WTC11 (cell line): ENCODE results near the gene CA11. TPM values are rescaled to one million over a fixed set of nuclear protein-coding genes. Genes with fewer than 3 reads are reported as not detected.
A peak's percentile ranks its signal among the peaks of the same experiment; 100 is the strongest.

ENCODE experiments used
- ATAC-seq: fragments of 200-7000 bp; cut with Tn5 transposase; 2 replicates; pipeline ENCODE4 v1.10.0; 2021; ENCODE audit warnings: mild to moderate bottlenecking, moderate library complexity
- CTCF ChIA-PET: fragments of 300-600 bp; sonication (Branson Sonifier 250); formaldehyde crosslinking; loops from one replicate; lab custom pipeline; 2021; ENCODE audit warnings: antibody characterized with exemption; lab: Charles Lee
- POLR2A ChIA-PET: fragments of 350-600 bp; sonication (Branson Sonifier 250); formaldehyde crosslinking; loops from one replicate; lab custom pipeline; 2021; ENCODE audit warnings: antibody characterized with exemption; lab: Charles Lee
- DNase-seq: peaks from one replicate; pipeline ENCODE4 v3.0.0; 2021; ENCODE audit warnings: low spot score
- H3K27ac Mint-ChIP-seq: 2 replicates; pipeline ENCODE4 v1.8.0; 2021; ENCODE audit warnings: mixed read lengths
- H3K27me3 Mint-ChIP-seq: 2 replicates; pipeline ENCODE4 v1.8.0; 2021; ENCODE audit warnings: low read depth, mild to moderate bottlenecking, moderate library complexity, mixed read lengths
- H3K36me3 Mint-ChIP-seq: 2 replicates; pipeline ENCODE4 v1.8.0; 2021; ENCODE audit warnings: mixed read lengths
- H3K4me1 Mint-ChIP-seq: 2 replicates; pipeline ENCODE4 v1.8.0; 2022; ENCODE audit warnings: mixed read lengths
- H3K4me3 Mint-ChIP-seq: 2 replicates; pipeline ENCODE4 v1.8.0; 2021; ENCODE audit warnings: mild to moderate bottlenecking, moderate library complexity, mixed read lengths
- H3K9me3 Mint-ChIP-seq: 2 replicates; pipeline ENCODE4 v1.8.0; 2021; ENCODE audit warnings: mixed read lengths
- ETV6 ChIP-seq: sonication (generic); formaldehyde crosslinking; IDR thresholded peaks from 2 replicates; pipeline ENCODE4 v1.8.1; 2022; ENCODE audit warnings: mild to moderate bottlenecking, missing genetic modification reagents
- FOXP1 ChIP-seq: sonication (generic); formaldehyde crosslinking; IDR thresholded peaks from 2 replicates; pipeline ENCODE4 v1.8.0; 2022; ENCODE audit warnings: missing genetic modification reagents, mild to moderate bottlenecking, moderate library complexity, borderline replicate concordance
- FOXP4 ChIP-seq: sonication (generic); formaldehyde crosslinking; IDR thresholded peaks from 2 replicates; pipeline ENCODE4 v1.8.0; 2022; ENCODE audit warnings: mild to moderate bottlenecking, missing genetic modification reagents
- GRHL2 ChIP-seq: fragments of 250-450 bp; sonication (Bioruptor Pico); IDR thresholded peaks from 2 replicates; pipeline ENCODE4 v1.8.0; 2022; ENCODE audit warnings: mild to moderate bottlenecking, moderate library complexity; ENCODE audit not compliant: insufficient replicate concordance, severe bottlenecking
- GTF2I ChIP-seq: fragments of 250-450 bp; sonication (Bioruptor Pico); conservative IDR thresholded peaks from 2 replicates; pipeline ENCODE4 v1.4.0; 2021; ENCODE audit warnings: mild to moderate bottlenecking
- IRF1 ChIP-seq: sonication (generic); formaldehyde crosslinking; IDR thresholded peaks from 2 replicates; pipeline ENCODE4 v1.8.0; 2023; ENCODE audit warnings: missing genetic modification reagents
- JAZF1 ChIP-seq: fragments of 250-450 bp; sonication (Bioruptor Pico); IDR thresholded peaks from 2 replicates; pipeline ENCODE4 v1.9.0; 2021; ENCODE audit warnings: moderate library complexity, mild to moderate bottlenecking, inconsistent platforms
- MLX ChIP-seq: sonication (generic); formaldehyde crosslinking; IDR thresholded peaks from 2 replicates; pipeline ENCODE4 v1.8.1; 2023; ENCODE audit warnings: mild to moderate bottlenecking, missing genetic modification reagents, moderate library complexity
- MXD4 ChIP-seq: fragments of 250-450 bp; sonication (Bioruptor Pico); IDR thresholded peaks from 2 replicates; pipeline ENCODE4 v1.8.0; 2021; ENCODE audit warnings: mild to moderate bottlenecking, moderate library complexity, borderline replicate concordance
- MYBL2 ChIP-seq: sonication (generic); formaldehyde crosslinking; IDR thresholded peaks from 2 replicates; pipeline ENCODE4 v1.8.1; 2023; ENCODE audit warnings: mild to moderate bottlenecking, moderate library complexity, missing genetic modification reagents
- NR1H2 ChIP-seq: sonication (generic); formaldehyde crosslinking; IDR thresholded peaks from 2 replicates; pipeline ENCODE4 v1.9.0; 2021; ENCODE audit warnings: mild to moderate bottlenecking, moderate library complexity, missing genetic modification reagents
- SOX15 ChIP-seq: fragments of 250-450 bp; sonication (Bioruptor Pico); IDR thresholded peaks from 2 replicates; pipeline ENCODE4 v1.9.0; 2021; ENCODE audit warnings: mild to moderate bottlenecking
- TP53 ChIP-seq: sonication (generic); formaldehyde crosslinking; IDR thresholded peaks from 2 replicates; pipeline ENCODE4 v1.8.1; 2023; ENCODE audit warnings: mild to moderate bottlenecking, missing genetic modification reagents
- ZMAT4 ChIP-seq: fragments of 250-450 bp; sonication (Bioruptor Pico); IDR thresholded peaks from 2 replicates; pipeline ENCODE4 v1.9.0; 2021; ENCODE audit warnings: mild to moderate bottlenecking
- ZNF317 ChIP-seq: sonication (generic); formaldehyde crosslinking; IDR thresholded peaks from 2 replicates; pipeline ENCODE4 v1.8.1; 2023; ENCODE audit warnings: low read depth, mild to moderate bottlenecking, moderate library complexity, missing genetic modification reagents, borderline replicate concordance
- ZNF416 ChIP-seq: fragments of 250-450 bp; sonication (Bioruptor Pico); IDR thresholded peaks from 2 replicates; pipeline ENCODE4 v1.9.0; 2021; ENCODE audit warnings: mild to moderate bottlenecking, inconsistent platforms
- total RNA-seq: library from RNA; stranded (reverse); gene quantifications from 3 replicates; pipeline ENCODE4 v1.2.3, GENCODE V29; 2021
- TF ChIP-seq, protein P1 (sequence below): sonication (generic); formaldehyde crosslinking; IDR thresholded peaks from 2 replicates; pipeline ENCODE4 v1.8.1; 2023; ENCODE audit warnings: mild to moderate bottlenecking, missing genetic modification reagents
- TF ChIP-seq, protein P2 (sequence below): fragments of 250-450 bp; sonication (Bioruptor Pico); IDR thresholded peaks from 2 replicates; pipeline ENCODE4 v2.1.2; 2022; ENCODE audit warnings: mild to moderate bottlenecking, moderate library complexity
- TF ChIP-seq, protein P3 (sequence below): fragments of 250-450 bp; sonication (Bioruptor Pico); IDR thresholded peaks from 2 replicates; pipeline ENCODE4 v1.8.0; 2021; ENCODE audit warnings: mild to moderate bottlenecking
- TF ChIP-seq, protein P4 (sequence below): sonication (generic); formaldehyde crosslinking; conservative IDR thresholded peaks from 2 replicates; pipeline ENCODE4 v1.8.1; 2022; ENCODE audit warnings: mild to moderate bottlenecking, missing genetic modification reagents

Gene CA11
- total RNA-seq, 1 experiment from 2014 or later, result 41.4 TPM

- Mint-ChIP-seq H3K9me3 (no peaks in the 10 kb centered on the region), H3K4me3 (no peak overlapping the region), H3K4me1 (no peaks in the 10 kb centered on the region), H3K36me3 (no peaks in the 10 kb centered on the region), H3K27me3 (no peaks in the 10 kb centered on the region), H3K27ac (no peak overlapping the region)
- ChIA-PET POLR2A (no interaction called here), CTCF (no interaction called here)
- TF ChIP-seq, protein P1, sequence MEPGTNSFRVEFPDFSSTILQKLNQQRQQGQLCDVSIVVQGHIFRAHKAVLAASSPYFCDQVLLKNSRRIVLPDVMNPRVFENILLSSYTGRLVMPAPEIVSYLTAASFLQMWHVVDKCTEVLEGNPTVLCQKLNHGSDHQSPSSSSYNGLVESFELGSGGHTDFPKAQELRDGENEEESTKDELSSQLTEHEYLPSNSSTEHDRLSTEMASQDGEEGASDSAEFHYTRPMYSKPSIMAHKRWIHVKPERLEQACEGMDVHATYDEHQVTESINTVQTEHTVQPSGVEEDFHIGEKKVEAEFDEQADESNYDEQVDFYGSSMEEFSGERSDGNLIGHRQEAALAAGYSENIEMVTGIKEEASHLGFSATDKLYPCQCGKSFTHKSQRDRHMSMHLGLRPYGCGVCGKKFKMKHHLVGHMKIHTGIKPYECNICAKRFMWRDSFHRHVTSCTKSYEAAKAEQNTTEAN (CRISPR knock-in tag), result no peak
- peak; percentile 76 for TF ChIP-seq GTF2I
- DNase-seq (no peak), ATAC-seq (no peak)
Observed at GRCh38 chr19:48603850-48604249, 42.1 kb downstream of the CA11 start.

DNA sequence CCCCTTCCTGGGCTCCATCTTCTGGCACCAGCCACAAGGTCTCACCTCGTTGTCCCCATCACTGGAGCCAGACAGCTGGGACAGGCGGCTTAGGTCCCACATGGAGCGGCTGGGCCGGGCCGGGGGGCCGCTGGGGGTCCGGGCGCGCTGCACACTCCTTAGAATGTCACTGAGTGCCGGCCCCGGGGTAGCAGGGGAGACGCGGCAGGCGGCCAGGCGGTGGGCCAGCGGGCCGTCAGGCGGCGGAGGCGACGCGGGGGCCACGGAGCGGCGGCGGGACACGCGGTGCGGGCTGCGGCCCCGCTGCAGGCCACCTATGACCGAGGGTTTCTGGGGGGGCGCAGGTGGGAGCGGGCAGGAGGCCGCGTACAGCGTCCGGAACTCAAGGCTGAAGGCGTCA is 42.5 kb downstream of the CA11 start:
- no peak overlapping the region for H3K27ac Mint-ChIP-seq
- no peak for ATAC-seq
- CTCF ChIA-PET, result no interaction called here
- TF ChIP-seq FOXP1 (CRISPR knock-in tag) (no peak), IRF1 (CRISPR knock-in tag) (no peak), ZMAT4 (CRISPR knock-in tag) (no peak), SOX15 (CRISPR knock-in tag) (no peak), JAZF1 (CRISPR knock-in tag) (no peak), MYBL2 (CRISPR knock-in tag) (no peak), ETV6 (CRISPR knock-in tag) (no peak), ZNF317 (CRISPR knock-in tag) (no peak)
- TF ChIP-seq, protein P2, sequence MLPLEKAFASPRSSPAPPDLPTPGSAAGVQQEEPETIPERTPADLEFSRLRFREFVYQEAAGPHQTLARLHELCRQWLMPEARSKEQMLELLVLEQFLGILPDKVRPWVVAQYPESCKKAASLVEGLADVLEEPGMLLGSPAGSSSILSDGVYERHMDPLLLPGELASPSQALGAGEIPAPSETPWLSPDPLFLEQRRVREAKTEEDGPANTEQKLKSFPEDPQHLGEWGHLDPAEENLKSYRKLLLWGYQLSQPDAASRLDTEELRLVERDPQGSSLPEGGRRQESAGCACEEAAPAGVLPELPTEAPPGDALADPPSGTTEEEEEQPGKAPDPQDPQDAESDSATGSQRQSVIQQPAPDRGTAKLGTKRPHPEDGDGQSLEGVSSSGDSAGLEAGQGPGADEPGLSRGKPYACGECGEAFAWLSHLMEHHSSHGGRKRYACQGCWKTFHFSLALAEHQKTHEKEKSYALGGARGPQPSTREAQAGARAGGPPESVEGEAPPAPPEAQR (CRISPR knock-in tag), result no peak
- TF ChIP-seq, all 79 proteins: peak for 0
- Mint-ChIP-seq H3K9me3 (no peaks in the 10 kb centered on the region), H3K4me3 (no peak overlapping the region), H3K27me3 (no peaks in the 10 kb centered on the region), H3K4me1 (no peaks in the 10 kb centered on the region), H3K36me3 (no peaks in the 10 kb centered on the region)
- POLR2A ChIA-PET, result no interaction called here
- no peak for DNase-seq

GRCh38 chr19:48603001-48603400 is 43.0 kb downstream of the CA11 start:
- H3K36me3 Mint-ChIP-seq, result no peaks in the 10 kb centered on the region
- ChIA-PET CTCF (interaction anchor here (0.5 to 2.2 kb wide), 2 partner anchors 14 to 1223 kb away, joined by 3 to 10 read pairs; no protein-coding TSS in a partner anchor), POLR2A (no interaction called here)
- no peaks in the 10 kb centered on the region for H3K9me3 Mint-ChIP-seq
- no peak overlapping the region for H3K4me3 Mint-ChIP-seq
- H3K4me1 Mint-ChIP-seq, result no peaks in the 10 kb centered on the region
- ATAC-seq, result no peak
- no peaks in the 10 kb centered on the region for H3K27me3 Mint-ChIP-seq
- no peak for DNase-seq
- H3K27ac Mint-ChIP-seq, result no peak overlapping the region
- TF ChIP-seq GRHL2 (CRISPR knock-in tag) (no peak), ZNF416 (no peak), FOXP4 (CRISPR knock-in tag) (no peak), MLX (CRISPR knock-in tag) (no peak), TP53 (no peak), NR1H2 (CRISPR knock-in tag) (no peak), GTF2I (no peak), MXD4 (CRISPR knock-in tag) (no peak)
- TF ChIP-seq, protein P3, sequence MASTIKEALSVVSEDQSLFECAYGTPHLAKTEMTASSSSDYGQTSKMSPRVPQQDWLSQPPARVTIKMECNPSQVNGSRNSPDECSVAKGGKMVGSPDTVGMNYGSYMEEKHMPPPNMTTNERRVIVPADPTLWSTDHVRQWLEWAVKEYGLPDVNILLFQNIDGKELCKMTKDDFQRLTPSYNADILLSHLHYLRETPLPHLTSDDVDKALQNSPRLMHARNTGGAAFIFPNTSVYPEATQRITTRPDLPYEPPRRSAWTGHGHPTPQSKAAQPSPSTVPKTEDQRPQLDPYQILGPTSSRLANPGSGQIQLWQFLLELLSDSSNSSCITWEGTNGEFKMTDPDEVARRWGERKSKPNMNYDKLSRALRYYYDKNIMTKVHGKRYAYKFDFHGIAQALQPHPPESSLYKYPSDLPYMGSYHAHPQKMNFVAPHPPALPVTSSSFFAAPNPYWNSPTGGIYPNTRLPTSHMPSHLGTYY (CRISPR knock-in tag), result no peak
- TF ChIP-seq, protein P4, sequence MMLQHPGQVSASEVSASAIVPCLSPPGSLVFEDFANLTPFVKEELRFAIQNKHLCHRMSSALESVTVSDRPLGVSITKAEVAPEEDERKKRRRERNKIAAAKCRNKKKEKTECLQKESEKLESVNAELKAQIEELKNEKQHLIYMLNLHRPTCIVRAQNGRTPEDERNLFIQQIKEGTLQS (CRISPR knock-in tag), result no peak
